B cell (primary cell): ENCODE data around the gene CTNNA3. TPM values are rescaled to one million over a fixed set of nuclear protein-coding genes. Genes with fewer than 3 reads are reported as not detected.

Experiments used
- ATAC-seq: fragments of 200-7000 bp; cut with Tn5 transposase; one replicate; pipeline ENCODE4 v1.10.0; 2021; ENCODE audit warnings: low read depth, mild to moderate bottlenecking, moderate number of reproducible peaks, moderate library complexity
- CTCF ChIA-PET: fragments of 350-600 bp; sonication (Branson Sonifier 250); formaldehyde crosslinking; loops from one replicate; lab custom pipeline; 2021; ENCODE audit warnings: antibody characterized with exemption, inconsistent platforms; lab: Charles Lee
- POLR2A ChIA-PET: fragments of 350-600 bp; sonication (Branson Sonifier 250); formaldehyde crosslinking; loops from one replicate; lab custom pipeline; 2021; ENCODE audit warnings: antibody characterized with exemption; lab: Charles Lee
- DNase-seq: peaks from one replicate; pipeline ENCODE4 v3.0.0; 2013
- H2AFZ ChIP-seq: 2 replicates; pipeline ENCODE4 v1.6.1; 2012; ENCODE audit warnings: mild to moderate bottlenecking, low read depth, low read length; ENCODE audit not compliant: insufficient read depth, poor library complexity, severe bottlenecking
- H3K27ac ChIP-seq, 2 donors: 1 replicate in 1 of 2; 2 replicates in 1 of 2; pipeline ENCODE4 v1.5.1; 2012 to 2013; ENCODE audit warnings: low read length in 2 of 2, mild to moderate bottlenecking in 2 of 2, moderate library complexity in 1 of 2
- H3K27me3 ChIP-seq, 4 experiments: fragments of 200-600 bp in 1 of 4; sonication (generic) in 1 of 4; replicated peaks in 1 of 4; 1 replicate in 2 of 4; 2 replicates in 2 of 4; pipeline versions ENCODE4 v1.6.1 to v1.7.0; 2013 to 2016; ENCODE audit warnings: low read length in 3 of 4, mild to moderate bottlenecking in 2 of 4, mixed read lengths in 1 of 4, moderate library complexity in 1 of 4; ENCODE audit not compliant: insufficient read depth in 4 of 4, control insufficient read depth in 3 of 4; ENCODE audit errors: control extremely low read depth in 1 of 4
- H3K36me3 ChIP-seq, 2 experiments: replicated peaks in 1 of 2; 1 replicate in 1 of 2; 2 replicates in 1 of 2; pipeline versions ENCODE4 v1.6.1 to v1.7.1; 2013; ENCODE audit warnings: low read length in 1 of 2; ENCODE audit not compliant: insufficient read depth in 2 of 2, control insufficient read depth in 1 of 2; ENCODE audit errors: control extremely low read depth in 1 of 2, extremely low read depth in 1 of 2
- H3K4me1 ChIP-seq, 2 donors: fragments of 200-600 bp in 1 of 2; sonication (generic) in 1 of 2; 1 replicate in 1 of 2; 2 replicates in 1 of 2; pipeline versions ENCODE4 v1.5.1 to v1.6.1; 2013 to 2017; ENCODE audit warnings: low read length in 2 of 2; ENCODE audit not compliant: control insufficient read depth in 2 of 2, insufficient read depth in 2 of 2
- H3K4me2 ChIP-seq: replicated peaks from 2 replicates; pipeline ENCODE3; 2012; ENCODE audit warnings: mild to moderate bottlenecking, low read depth, low read length; ENCODE audit not compliant: poor library complexity, severe bottlenecking
- H3K4me3 ChIP-seq, 5 experiments: fragments of 200-600 bp in 1 of 5; sonication (generic) in 1 of 5; 1 replicate in 3 of 5; 2 replicates in 2 of 5; pipeline versions ENCODE4 v1.5.1 to v1.7.0; 2011 to 2016; ENCODE audit warnings: low read length in 4 of 5, mild to moderate bottlenecking in 4 of 5, low read depth in 2 of 5, control low read depth in 1 of 5, moderate library complexity in 1 of 5; ENCODE audit not compliant: insufficient read depth in 1 of 5; ENCODE audit errors: control extremely low read depth in 1 of 5, extremely low read depth in 1 of 5
- H3K79me2 ChIP-seq: fragments of 200-600 bp; sonication (generic); one replicate; pipeline ENCODE4 v1.6.0; 2016; ENCODE audit warnings: low read length; ENCODE audit not compliant: control insufficient read depth, insufficient read depth
- H3K9ac ChIP-seq: fragments of 200-600 bp; sonication (generic); 2 replicates; pipeline ENCODE4 v1.6.1; 2017; ENCODE audit warnings: mild to moderate bottlenecking, low read length, moderate library complexity
- H3K9me3 ChIP-seq, 3 donors: one replicate each; pipeline versions ENCODE4 v1.6.1 to v1.7.1; 2013; ENCODE audit warnings: low read length in 2 of 3; ENCODE audit not compliant: control insufficient read depth in 2 of 3, insufficient read depth in 1 of 3; ENCODE audit errors: control extremely low read depth in 1 of 3
- H4K20me1 ChIP-seq: 2 replicates; pipeline ENCODE4 v1.6.0; 2012; ENCODE audit warnings: mild to moderate bottlenecking, low read length; ENCODE audit not compliant: insufficient read depth, control insufficient read depth, poor library complexity, severe bottlenecking
- H3K27ac Mint-ChIP-seq: one replicate; pipeline ENCODE4 v1.8.0; 2021; ENCODE audit warnings: mixed read lengths
- H3K27me3 Mint-ChIP-seq: one replicate; pipeline ENCODE4 v1.8.0; 2021; ENCODE audit warnings: mixed read lengths
- H3K4me1 Mint-ChIP-seq: one replicate; pipeline ENCODE4 v1.8.0; 2021; ENCODE audit warnings: mixed read lengths
- H3K4me3 Mint-ChIP-seq: one replicate; pipeline ENCODE4 v1.8.0; 2021; ENCODE audit warnings: mixed read lengths
- H3K9me3 Mint-ChIP-seq: one replicate; pipeline ENCODE4 v1.8.0; 2022; ENCODE audit warnings: mixed read lengths; ENCODE audit not compliant: insufficient read depth
- EZH2 ChIP-seq: IDR thresholded peaks from 2 replicates; pipeline ENCODE4 v1.6.1; 2012; ENCODE audit warnings: borderline replicate concordance, low read depth, mild to moderate bottlenecking, moderate library complexity, low read length; ENCODE audit not compliant: insufficient read depth, poor library complexity, severe bottlenecking
- WGBS: methylation state at CpG from one replicate; pipeline ENCODE4 v1.1.5; 2013; ENCODE audit warnings: missing lambda C conversion rate; ENCODE audit not compliant: insufficient coverage; 5-methylcytosine and 5-hydroxymethylcytosine counted together
- intact Hi-C: fragments of 100-400 bp; cut with micrococcal nuclease; formaldehyde crosslinking; loops from one replicate; pipeline ENCODE4 v1.10.0; 2022
- polyA plus RNA-seq: library from polyadenylated mRNA; depleted of rRNA; stranded (reverse); fragments of >200 nt; gene quantifications from 2 replicates; pipeline ENCODE4 v1.2.3, GENCODE V29; 2012
- total RNA-seq, 2 donors: library from RNA; stranded (reverse); fragments of 120-200 nt in 1 of 2; gene quantifications; 1 replicate in 1 of 2; 2 replicates in 1 of 2; pipeline versions ENCODE4 v1.2.3 to v1.2.4, GENCODE V29; 2013 to 2022
- TF ChIP-seq, protein P1 (sequence below): fragments of 200-600 bp; IDR thresholded peaks from one replicate; pipeline ENCODE4 v1.8.0; 2022; ENCODE audit warnings: antibody characterized with exemption, mild to moderate bottlenecking

Gene CTNNA3
- total and polyA plus RNA-seq, 2 donors (not counting 1 experiment from before 2014, with no cell fraction given), result 0.01 TPM; not detected in 1

- H3K4me2 ChIP-seq, result no peak overlapping the region
- H3K27me3 ChIP-seq, result no peaks in the 10 kb centered on the region
- no peak overlapping the region for H3K9ac ChIP-seq
- no CpG with 5 or more reads among the region's 6 CpGs for WGBS
- H2AFZ ChIP-seq, result no peak overlapping the region
- H3K79me2 ChIP-seq, result no peaks in the 10 kb centered on the region
- Mint-ChIP-seq H3K9me3 (no peaks in the 10 kb centered on the region), H3K27ac (no peak overlapping the region), H3K27me3 (peaks cover 7% of the 10 kb centered on the region), H3K4me3 (no peak overlapping the region), H3K4me1 (no peaks in the 10 kb centered on the region)
- ATAC-seq (no peak), DNase-seq (no peak)
- no peak overlapping the region for H3K4me3 ChIP-seq
- H3K4me1 ChIP-seq, result no peaks in the 10 kb centered on the region
- intact Hi-C loops, result no loop called here
- TF ChIP-seq EZH2, result no peak
- TF ChIP-seq, protein P1, sequence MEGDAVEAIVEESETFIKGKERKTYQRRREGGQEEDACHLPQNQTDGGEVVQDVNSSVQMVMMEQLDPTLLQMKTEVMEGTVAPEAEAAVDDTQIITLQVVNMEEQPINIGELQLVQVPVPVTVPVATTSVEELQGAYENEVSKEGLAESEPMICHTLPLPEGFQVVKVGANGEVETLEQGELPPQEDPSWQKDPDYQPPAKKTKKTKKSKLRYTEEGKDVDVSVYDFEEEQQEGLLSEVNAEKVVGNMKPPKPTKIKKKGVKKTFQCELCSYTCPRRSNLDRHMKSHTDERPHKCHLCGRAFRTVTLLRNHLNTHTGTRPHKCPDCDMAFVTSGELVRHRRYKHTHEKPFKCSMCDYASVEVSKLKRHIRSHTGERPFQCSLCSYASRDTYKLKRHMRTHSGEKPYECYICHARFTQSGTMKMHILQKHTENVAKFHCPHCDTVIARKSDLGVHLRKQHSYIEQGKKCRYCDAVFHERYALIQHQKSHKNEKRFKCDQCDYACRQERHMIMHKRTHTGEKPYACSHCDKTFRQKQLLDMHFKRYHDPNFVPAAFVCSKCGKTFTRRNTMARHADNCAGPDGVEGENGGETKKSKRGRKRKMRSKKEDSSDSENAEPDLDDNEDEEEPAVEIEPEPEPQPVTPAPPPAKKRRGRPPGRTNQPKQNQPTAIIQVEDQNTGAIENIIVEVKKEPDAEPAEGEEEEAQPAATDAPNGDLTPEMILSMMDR, result no peak
- peaks cover 0 to 3% (median 0%) of the 10 kb centered on the region in 3 donors for H3K9me3 ChIP-seq
- no peaks in the 10 kb centered on the region for H3K36me3 ChIP-seq
- H4K20me1 ChIP-seq, result no peaks in the 10 kb centered on the region
- no peak overlapping the region for H3K27ac ChIP-seq
- POLR2A ChIA-PET, result no interaction called here
- CTCF ChIA-PET, result no interaction called here
Observed at GRCh38 chr10:67609996-67610793, 85.8 kb downstream of the CTNNA3 start.

- H3K27me3 Mint-ChIP-seq, result peaks cover 9% of the 10 kb centered on the region
- DNase-seq (no peak), ATAC-seq (no peak)
- no peaks in the 10 kb centered on the region for H4K20me1 ChIP-seq
- no peaks in the 10 kb centered on the region for H3K9me3 Mint-ChIP-seq
- H3K4me2 ChIP-seq, result no peak overlapping the region
- no peaks in the 10 kb centered on the region for H3K9me3 ChIP-seq
- H3K9ac ChIP-seq, result no peak overlapping the region
- no peaks in the 10 kb centered on the region for H3K4me1 ChIP-seq
- H3K27ac ChIP-seq, result no peak overlapping the region
- intact Hi-C loops, result no loop called here
- peaks cover 0 to 3% (median 0%) of the 10 kb centered on the region in 4 experiments for H3K27me3 ChIP-seq
- no peak overlapping the region for H3K4me3 Mint-ChIP-seq
- ChIA-PET CTCF (no interaction called here), POLR2A (no interaction called here)
- WGBS, result 97% methylated on average over 2 of the region's 2 CpGs
- no peaks in the 10 kb centered on the region for H3K36me3 ChIP-seq
- H3K4me3 ChIP-seq, result no peak overlapping the region
- H2AFZ ChIP-seq, result no peak overlapping the region
- H3K4me1 Mint-ChIP-seq, result no peaks in the 10 kb centered on the region
- H3K79me2 ChIP-seq, result no peaks in the 10 kb centered on the region
- no peak for TF ChIP-seq EZH2
- TF ChIP-seq, protein P1, result no peak
- no peak overlapping the region for H3K27ac Mint-ChIP-seq
Observed at GRCh38 chr10:67608001-67608400, 88.0 kb downstream of the CTNNA3 start.
